ENCODE results near the gene SPACA6.
"Not testable (repeated sequence)": the region's sequence is repeated elsewhere in the genome, so short reads cannot be mapped to it uniquely, and the experiment has no call there.

Gene SPACA6
- total RNA-seq: 1.6 to 2.3 (median 1.6) reads per million in 3 experiments

- no peak for DNase-seq
Measured at GRCh38 chr19:51693260-51693659, at the start of gene SPACA6. Gene SPACA6, plus strand, starts transcription at chr19:51693330. Its CDS starts 197 bp downstream, at chr19:51693527.

GRCh38 chr19:51644636-51645271, 48.4 kb upstream of the SPACA6 start:
- DNase-seq: no peak

- not testable (repeated sequence) for DNase-seq
Measured at GRCh38 chr19:51646730-51647129, 46.4 kb upstream of the SPACA6 start, which contains the start of gene SIGLEC14. Gene SIGLEC14, minus strand, starts transcription at chr19:51646825. Its CDS starts 66 bp downstream, at chr19:51646759.

GRCh38 chr19:51647318-51647717, 45.8 kb upstream of the SPACA6 start:
- no peak for DNase-seq

DNA sequence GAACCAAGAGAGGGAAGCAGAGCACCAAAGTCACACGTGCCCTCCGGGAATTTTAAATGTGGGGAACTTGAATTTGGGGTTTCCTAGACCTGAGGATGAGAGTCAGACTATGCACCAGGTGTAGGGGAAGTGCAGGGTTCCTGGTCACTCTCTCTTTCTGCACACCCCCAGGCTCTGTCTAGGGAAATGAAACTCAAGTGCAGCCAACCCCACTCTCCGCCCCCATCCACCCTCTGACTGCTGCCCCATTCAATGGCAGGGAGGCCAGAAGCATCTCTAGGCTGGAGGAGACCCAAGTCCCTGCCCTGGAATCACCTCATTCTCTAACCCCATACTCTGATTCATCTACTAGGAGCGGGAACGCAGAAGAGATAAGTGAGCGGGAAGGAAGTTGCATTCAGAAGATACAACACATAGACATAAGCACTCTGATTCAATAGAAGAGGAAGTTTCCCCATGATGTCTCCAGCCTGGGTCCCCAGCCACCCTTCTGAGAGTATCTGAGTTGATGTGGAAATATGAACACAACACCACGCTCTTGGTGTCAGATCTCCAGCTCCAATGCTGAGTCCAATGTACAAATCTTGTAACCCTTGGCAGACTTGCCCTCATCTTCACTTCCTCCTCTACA, 41.8 kb upstream of the SPACA6 start:
- DNase-seq: no peak

DNA sequence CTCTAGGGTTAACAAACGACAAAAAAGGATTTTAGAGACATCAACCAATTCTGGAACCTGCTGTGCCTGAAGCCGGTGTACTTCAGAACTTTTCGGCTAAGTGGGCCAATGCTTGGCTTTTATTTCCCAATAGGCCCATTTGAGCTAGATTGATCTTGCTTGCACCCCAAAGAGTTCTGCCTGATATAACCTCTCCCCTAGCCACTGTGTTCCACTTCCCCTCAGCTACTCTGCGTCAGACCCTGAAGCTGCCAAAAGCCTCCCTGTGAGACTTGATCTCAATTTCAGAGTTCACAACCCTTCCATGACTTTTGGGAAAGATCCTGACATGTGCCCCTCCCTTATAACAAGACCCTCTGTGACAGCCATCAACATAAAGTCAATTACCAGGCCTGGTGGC, 40.9 kb upstream of the SPACA6 start:
- no peak for DNase-seq

GRCh38 chr19:51653162-51653561, 40.0 kb upstream of the SPACA6 start:
- no peak for DNase-seq

DNA sequence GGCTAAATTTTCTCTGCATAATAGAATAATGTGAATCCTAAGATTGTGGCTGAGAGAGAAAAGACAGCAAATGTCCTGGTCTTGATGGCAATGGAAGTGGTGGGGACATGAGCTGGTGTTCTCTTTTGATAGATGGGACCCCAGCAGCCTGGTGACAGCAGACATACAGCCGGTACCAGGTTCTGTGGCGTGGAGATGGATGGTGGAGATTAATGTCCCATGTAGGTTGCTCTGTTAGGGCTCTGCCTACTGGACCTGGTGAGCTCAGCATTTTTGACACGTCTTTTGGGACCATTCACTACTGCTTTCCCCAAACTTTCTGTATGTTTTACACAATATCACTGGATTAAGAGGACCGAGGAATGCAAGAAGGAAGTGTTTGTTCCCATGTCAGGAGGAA, 38.3 kb upstream of the SPACA6 start:
- DNase-seq: no peak

DNA sequence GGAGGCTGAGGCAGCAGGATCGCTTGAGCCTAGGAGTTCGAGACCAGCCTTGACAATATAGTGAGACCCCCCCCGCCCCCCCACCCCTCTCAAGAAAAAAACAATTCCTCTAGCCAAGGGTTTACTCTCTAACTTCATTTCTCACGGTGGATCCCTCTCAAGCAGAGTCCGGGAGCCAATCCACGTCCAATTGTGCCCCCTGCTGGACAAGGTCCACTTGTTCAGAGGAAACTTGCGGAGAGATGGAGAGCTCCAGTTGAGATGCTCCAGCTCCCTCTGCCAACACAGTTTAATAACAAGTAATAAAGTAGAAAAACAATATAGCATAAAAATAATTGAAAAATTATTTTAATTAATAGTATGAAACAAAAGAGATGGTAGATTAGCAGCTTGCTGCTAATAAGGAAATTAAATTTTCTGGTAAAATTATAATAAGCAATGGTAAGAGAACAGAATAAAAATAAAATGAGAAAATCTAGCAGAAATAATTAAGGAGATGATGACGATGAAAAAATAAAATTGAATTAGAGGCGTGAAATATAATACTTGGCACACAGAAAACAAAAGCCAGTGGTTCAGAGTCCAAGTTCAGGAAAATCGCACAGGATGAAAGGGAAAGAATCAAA, 32.0 kb upstream of the SPACA6 start:
- peak; percentile 21 for DNase-seq

DNA sequence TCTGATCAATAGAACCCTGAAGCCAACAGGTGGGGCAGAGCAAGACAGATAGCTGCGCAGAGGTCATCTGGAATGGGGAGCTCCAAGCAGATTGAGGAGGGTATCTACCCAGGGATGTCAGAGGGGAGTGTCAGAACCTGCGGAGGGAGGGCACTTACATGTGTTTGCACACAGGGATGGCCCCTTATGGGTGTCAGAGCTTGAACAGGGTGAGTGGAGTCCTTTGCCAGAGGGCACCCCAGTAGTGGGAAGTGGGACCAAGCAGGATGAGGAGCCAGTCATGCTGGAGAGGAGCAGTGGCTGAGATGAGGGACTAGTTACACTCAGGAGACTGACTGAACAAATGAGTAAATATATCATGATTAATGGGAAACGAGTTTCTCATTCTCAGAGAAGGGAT, 29.5 kb upstream of the SPACA6 start:
- DNase-seq: no peak

DNA sequence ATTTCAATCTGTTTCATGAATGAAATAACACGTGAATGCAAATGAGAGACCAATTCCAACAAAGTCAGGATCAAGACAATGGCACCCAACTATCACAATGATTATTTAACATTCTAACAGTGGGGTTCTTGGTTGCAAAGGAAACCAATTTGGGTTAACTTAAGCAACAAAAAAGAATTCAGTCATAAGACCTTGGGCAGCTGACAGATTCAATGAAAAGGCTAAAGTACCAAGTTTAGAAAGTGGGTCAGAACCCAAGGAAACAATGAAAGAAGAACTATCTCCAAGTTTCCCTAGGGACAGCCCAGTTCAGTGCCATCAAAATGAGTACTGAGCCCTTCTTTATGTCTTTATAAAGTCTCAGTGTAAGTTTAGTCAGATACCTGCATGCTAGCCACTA, 29.0 kb upstream of the SPACA6 start:
- no peak for DNase-seq

DNA sequence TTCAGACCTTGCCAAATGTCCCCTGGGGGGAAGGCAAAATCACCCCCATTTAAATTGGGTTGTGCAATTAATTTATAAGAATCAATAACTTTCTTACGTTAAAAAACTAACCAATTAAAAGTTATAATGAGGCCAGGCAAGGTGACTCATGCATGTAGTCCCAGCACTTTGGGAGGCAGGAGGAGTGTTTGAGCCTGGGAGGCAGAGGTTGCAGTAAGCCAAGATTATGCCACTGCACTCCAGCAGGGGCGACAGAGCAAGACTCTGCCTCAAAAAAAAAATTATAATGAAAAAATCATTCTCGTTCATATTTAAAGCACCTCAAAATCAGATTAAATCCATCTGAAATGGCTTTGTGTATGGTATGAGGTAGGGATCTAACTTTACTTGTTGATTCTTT, 28.1 kb upstream of the SPACA6 start:
- no peak for DNase-seq

DNA sequence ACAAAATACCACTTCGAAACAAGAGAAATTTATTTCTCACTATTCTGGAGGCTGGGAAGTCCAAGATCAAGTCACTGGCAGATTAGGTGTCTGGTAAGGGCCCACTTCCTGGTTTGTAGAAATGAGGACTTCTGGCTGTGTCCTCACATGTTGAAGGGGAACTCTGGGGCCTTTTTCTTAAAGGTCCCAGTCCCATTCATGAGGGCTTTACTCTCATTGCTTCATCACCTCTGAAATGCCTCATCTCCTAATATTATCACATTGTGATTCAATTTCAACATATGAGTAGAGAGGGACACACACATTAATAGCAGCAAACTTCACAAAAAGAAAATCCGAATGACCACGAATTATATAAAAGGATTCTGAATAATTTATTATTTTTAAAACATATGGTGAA, 24.9 kb upstream of the SPACA6 start:
- DNase-seq: no peak

GRCh38 chr19:51675911-51676565, 17.1 kb upstream of the SPACA6 start:
- not testable (repeated sequence) for DNase-seq

DNA sequence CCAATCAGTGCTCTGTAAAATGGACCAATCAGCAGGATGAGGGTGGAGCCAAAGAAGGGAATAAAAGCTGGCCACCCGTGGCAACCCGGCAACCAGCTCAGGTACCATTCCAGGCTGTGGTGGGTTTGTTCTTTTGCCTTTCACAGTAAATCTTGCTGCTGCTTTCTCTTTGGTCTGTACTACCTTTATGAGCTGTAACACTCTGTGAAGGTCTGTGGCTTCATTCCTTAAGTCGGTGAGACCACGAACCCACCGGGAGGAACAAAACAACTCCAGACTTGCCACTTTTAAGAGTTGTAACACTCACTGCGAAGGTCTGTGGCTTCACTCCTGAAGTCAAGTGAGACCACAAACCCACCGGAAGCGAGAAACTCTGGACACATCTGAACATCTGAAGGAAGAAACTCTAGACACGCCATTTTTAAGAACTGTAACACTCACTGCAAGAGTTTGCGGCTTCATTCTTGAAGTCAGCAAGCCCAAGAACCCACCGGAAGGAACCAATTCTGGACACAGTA, 16.5 kb upstream of the SPACA6 start:
- peak; percentile 19 for DNase-seq

- DNase-seq: no peak
Measured at GRCh38 chr19:51680474-51680873, 12.7 kb upstream of the SPACA6 start.

DNA sequence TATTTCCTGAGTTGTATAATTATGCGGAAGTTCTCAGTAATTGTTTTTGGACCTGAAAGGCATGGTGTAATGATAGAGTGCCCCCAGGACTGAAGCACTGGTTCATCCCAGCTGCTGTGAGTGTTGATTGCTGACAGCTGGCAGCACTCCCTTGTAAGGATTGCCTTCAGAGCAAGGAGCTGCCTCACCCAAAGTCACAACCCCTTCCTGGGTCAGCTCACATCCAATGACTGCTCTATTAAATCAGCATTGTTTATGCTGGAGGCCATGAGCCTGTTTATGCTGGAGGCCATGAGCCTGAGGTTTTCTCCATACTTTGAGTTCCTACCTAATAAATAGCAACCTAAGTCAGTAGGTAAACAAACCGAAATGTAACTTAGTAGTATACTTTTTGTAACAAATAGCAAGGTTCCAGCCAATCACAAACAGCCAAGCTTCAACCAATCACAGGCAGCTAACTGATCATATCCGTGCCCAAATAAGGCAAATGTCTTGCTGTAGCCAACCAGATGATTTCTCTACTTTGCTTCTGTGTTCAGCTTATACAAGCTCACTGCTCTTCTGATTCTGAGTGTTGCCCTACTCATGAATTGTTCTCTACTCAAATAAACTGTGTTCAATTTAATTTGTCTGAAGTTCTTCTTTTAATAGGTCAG, 11.7 kb upstream of the SPACA6 start:
- no peak for DNase-seq

DNA sequence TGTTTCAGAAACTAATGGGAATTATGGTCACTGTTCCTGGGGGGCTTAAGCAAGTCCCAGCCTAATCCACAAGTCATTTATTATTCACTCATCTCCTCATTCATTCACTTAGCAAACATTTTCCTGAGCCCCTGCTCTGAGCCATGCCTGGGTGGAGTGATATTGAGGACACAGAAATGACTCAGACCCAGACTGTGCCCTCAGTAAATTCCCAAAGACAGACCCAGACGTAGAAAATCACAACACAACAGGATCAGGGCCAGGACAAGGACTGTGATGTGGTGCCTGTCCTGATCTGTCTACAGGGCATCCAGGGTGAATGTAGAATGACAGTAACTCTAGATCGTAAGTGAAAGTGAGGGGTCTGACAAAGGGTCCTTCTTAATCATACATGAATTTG, 7.0 kb upstream of the SPACA6 start:
- DNase-seq: no peak

- DNase-seq: no peak
Measured at GRCh38 chr19:51687791-51688670, 5.1 kb upstream of the SPACA6 start.

- DNase-seq: no peak
Measured at GRCh38 chr19:51688671-51689571, 4.2 kb upstream of the SPACA6 start.
